GM18526 (cell line): ENCODE data around the gene ZDHHC1.

ENCODE experiments used
- POLR2A ChIP-seq: IDR thresholded peaks from 3 replicates; pipeline ENCODE4 v1.6.1; 2011; ENCODE audit not compliant: insufficient read length; ENCODE audit errors: extremely low read depth

ZDHHC1 gene

GRCh38 chr16:67386861-67387455, 29.3 kb downstream of the ZDHHC1 start:
- no peak for TF ChIP-seq POLR2A

DNA sequence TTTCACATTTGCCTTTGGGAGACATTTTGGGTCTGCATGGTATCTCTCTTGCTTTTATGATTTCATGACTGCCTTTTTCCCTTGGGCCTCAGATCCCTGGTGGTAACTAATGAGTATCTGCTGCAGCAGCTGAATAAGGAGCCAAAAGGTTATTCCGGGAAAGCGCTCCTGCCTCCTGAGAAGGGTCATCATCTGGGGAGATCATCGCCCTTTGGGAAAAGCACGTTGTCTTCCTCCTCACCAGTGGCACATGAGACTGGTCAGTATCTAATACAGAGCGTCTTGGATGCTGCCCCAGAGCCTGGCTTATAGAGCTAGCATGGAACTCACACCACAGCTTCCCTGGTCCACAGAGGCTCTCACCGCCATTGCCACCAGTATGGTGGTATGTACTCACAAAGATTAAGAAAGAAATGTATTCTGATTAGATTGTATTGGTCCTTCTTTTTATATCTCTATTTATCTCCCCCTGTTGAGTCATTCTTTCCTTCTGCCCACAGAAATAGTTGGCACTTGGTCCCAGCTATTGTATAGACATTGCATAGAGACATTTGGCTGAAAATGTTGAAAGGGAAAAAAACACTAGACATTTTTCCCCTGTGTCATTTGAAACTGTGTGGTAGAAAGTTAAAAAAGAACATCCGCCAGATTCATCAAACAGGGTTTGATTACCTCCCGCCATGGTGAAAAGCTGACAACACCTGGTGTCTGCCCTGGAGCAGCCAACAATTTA, 31.3 kb downstream of the ZDHHC1 start:
- TF ChIP-seq POLR2A, result no peak

GRCh38 chr16:67383284-67383683, 33.0 kb downstream of the ZDHHC1 start:
- no peak for TF ChIP-seq POLR2A

GRCh38 chr16:67378642-67379041, 37.6 kb downstream of the ZDHHC1 start:
- TF ChIP-seq POLR2A, result no peak

GRCh38 chr16:67372664-67373063, 43.6 kb downstream of the ZDHHC1 start:
- TF ChIP-seq POLR2A, result no peak

DNA sequence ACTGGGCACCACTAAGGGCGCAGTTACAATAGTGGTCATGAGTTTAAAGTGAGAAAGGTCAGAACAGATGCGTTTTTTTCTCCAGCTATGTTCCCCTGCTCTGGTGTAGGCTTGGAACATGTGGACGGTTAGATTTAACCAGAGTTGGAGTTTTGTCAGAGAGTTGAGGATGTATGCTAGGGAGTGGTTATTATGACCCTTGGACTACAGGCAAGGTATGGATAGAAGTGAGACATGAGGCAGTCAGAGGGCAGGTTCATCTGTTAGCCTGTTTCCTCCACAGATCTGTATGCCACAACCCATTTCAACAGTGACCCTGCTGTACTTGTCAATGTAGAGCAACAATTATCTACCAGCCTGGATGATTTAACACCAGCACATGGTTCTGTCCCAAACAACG, 45.6 kb downstream of the ZDHHC1 start:
- TF ChIP-seq POLR2A, result no peak

DNA sequence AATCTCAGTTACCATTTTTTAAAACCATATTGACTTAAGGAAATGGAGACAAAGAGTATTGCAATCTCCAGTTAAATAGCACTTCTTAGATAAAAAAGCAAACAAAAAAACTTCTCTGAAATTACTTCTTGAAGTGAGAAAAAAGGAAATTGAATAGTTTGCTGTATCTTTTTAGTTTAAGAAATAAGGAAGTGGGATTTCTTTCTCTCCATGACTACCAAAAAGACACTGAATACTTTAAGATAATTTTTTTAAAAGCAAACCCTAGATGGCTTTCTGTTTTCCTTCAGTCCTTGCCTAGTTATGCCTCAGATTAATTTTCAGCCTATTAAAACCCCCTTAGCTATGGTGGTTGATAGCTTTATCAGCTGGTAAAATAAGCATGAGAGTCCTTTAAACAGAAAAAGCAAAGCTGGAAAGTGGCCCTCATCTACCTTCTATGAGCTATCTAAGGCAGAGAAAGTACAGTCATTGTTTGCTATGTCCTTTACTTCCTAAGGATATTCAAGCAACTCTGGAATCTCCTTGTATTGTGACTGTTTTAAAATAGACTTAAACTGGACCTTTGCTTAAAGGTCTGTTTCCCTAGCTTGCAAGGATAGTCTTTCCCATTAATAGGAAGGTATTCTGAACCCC, 51.6 kb downstream of the ZDHHC1 start:
- no peak for TF ChIP-seq POLR2A

DNA sequence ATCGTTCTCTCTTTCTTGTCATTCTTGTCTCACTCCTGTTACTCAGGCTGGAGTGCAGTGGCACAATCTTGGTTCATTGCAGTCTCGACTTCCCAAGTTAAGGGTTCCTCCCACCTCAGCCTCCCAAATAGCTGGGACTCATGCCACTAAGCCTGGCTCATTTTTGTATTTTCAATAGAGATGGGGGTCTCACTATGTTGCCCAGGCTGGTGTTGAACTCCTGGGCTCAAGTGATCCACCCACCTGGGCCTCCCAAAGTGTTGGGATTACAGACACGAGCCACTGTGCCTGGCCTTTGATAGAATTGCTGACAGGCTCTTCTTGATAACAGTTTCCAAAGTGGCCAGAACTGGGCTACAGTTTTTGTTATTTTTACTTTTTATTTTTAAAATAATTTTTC, 55.2 kb downstream of the ZDHHC1 start:
- TF ChIP-seq POLR2A, result no peak

GRCh38 chr16:67357561-67357960, 58.7 kb downstream of the ZDHHC1 start:
- no peak for TF ChIP-seq POLR2A

DNA sequence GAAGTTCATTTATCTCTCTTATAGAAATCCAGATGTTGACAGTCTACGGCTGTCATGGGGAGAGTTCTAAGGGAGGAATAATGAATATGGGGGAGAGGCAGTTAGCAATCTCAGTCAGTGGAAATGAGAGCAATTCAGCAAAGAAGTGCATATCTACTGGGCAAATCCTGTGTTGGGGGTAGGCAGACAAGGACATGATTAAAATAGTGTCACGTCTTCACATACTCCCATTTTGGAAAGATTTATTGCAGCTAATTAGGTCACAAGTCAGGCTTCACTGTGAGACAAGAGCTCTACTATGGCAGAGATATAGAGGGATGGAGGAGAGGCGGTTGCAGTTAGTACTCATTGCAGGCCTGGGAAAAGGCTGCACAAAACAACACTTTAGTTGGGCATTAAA, 59.9 kb downstream of the ZDHHC1 start:
- no peak for TF ChIP-seq POLR2A

DNA sequence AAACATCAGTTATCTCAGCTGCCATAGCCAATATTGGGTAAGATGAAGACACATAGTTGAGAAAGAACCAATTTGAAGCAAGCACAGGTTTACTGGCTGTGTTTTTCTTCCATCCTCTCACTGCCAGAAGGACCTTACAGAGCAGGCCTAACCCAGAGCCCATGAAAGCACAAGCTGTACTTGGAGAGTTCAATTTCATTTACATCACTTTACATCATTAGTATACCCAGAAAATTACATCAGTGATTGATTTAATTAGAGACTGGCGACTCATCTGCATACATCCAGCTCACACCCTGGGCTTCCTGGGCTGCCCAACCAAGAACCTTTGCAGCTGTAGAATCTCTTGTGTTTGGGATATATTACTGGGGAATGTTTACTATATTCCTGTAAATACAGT, 66.0 kb downstream of the ZDHHC1 start:
- no peak for TF ChIP-seq POLR2A

- no peak for TF ChIP-seq POLR2A
Observed at GRCh38 chr16:67349172-67349571, 67.1 kb downstream of the ZDHHC1 start.

GRCh38 chr16:67346341-67346740, 69.9 kb downstream of the ZDHHC1 start:
- TF ChIP-seq POLR2A, result no peak

DNA sequence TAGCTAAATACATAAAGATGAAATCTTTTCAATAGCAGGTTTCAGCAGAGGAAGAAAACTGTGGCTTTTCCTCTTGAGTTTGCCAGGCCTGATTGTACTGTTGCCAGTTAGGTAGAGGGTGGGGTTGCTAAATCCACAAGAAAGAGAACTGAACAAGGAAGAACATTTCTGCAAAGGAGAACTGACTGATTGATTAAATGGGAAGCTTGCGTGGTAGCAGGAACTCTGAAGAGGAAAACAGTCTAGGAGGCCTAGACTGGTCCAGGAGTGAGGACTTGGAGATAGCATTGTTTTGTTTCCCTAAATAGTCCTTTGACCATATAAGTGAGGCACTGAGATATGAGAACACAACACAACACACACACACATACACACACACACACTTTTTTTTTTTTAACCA, 70.9 kb downstream of the ZDHHC1 start:
- no peak for TF ChIP-seq POLR2A
